Hepatocyte (in vitro differentiated cells): ENCODE measurements around the gene CCDC28B. TPM values are rescaled to one million over a fixed set of nuclear protein-coding genes. Genes with fewer than 3 reads are reported as not detected.
A peak's percentile ranks its signal among the peaks of the same experiment; 100 is the strongest.

ENCODE experiments used
- DNase-seq: peaks from one replicate; pipeline ENCODE4 v3.0.0-alpha.2; 2016; ENCODE audit warnings: low spot score
- H2AFZ ChIP-seq: fragments of 200-600 bp; sonication (generic); 2 replicates; pipeline ENCODE4 v1.6.0; 2016; ENCODE audit warnings: antibody characterized with exemption, mild to moderate bottlenecking
- H3K27ac ChIP-seq: fragments of 200-600 bp; sonication (generic); 2 replicates; pipeline ENCODE4 v1.5.1; 2016; ENCODE audit warnings: mild to moderate bottlenecking
- H3K27me3 ChIP-seq: fragments of 200-600 bp; sonication (generic); 2 replicates; pipeline ENCODE4 v1.6.1; 2016
- H3K36me3 ChIP-seq: fragments of 200-600 bp; sonication (generic); replicated peaks from 2 replicates; pipeline ENCODE4 v1.5.1; 2016; ENCODE audit warnings: low read depth; ENCODE audit not compliant: insufficient read depth
- H3K4me1 ChIP-seq: fragments of 200-600 bp; sonication (generic); 2 replicates; pipeline ENCODE4 v1.5.1; 2016; ENCODE audit warnings: mild to moderate bottlenecking, moderate library complexity; ENCODE audit not compliant: insufficient read depth
- H3K4me2 ChIP-seq: fragments of 200-600 bp; sonication (generic); 2 replicates; pipeline ENCODE4 v1.6.0; 2016
- H3K4me3 ChIP-seq: fragments of 200-600 bp; sonication (generic); 2 replicates; pipeline ENCODE4 v1.5.1; 2016; ENCODE audit warnings: mild to moderate bottlenecking
- H3K79me2 ChIP-seq: fragments of 200-600 bp; sonication (generic); 2 replicates; pipeline ENCODE4 v1.6.0; 2017; ENCODE audit warnings: mild to moderate bottlenecking
- H3K9me2 ChIP-seq: fragments of 200-600 bp; sonication (generic); replicated peaks from 2 replicates; pipeline ENCODE4 v1.6.0; 2017; ENCODE audit warnings: mild to moderate bottlenecking; ENCODE audit not compliant: insufficient read depth
- H3K9me3 ChIP-seq: fragments of 200-600 bp; sonication (generic); 2 replicates; pipeline ENCODE4 v1.5.1; 2016; ENCODE audit warnings: low read depth, mild to moderate bottlenecking
- H4K20me1 ChIP-seq: fragments of 200-600 bp; sonication (generic); 2 replicates; pipeline ENCODE4 v1.6.0; 2016; ENCODE audit warnings: mild to moderate bottlenecking; ENCODE audit not compliant: insufficient read depth, poor library complexity, severe bottlenecking
- EZH2 ChIP-seq: fragments of 200-600 bp; sonication (generic); IDR thresholded peaks from 2 replicates; pipeline ENCODE4 v1.6.1; 2016; ENCODE audit warnings: antibody characterized with exemption, mild to moderate bottlenecking, borderline replicate concordance
- EZH2phosphoT487 ChIP-seq: fragments of 200-600 bp; sonication (generic); IDR thresholded peaks from one replicate; pipeline ENCODE4 v1.6.1; 2018; ENCODE audit warnings: antibody characterized with exemption, mild to moderate bottlenecking, low read depth, moderate library complexity; ENCODE audit not compliant: unreplicated experiment, severe bottlenecking
- WGBS: methylation state at CpG from one replicate; pipeline ENCODE4 v1.1.6; 2016; ENCODE audit warnings: low lambda C conversion rate; ENCODE audit errors: missing lambda C conversion rate; 5-methylcytosine and 5-hydroxymethylcytosine counted together
- polyA plus RNA-seq: library from polyadenylated mRNA; unstranded; fragments of >200 nt; fragmentation: Nextera tagmentation; extraction: Ambion mirVana; gene quantifications from 2 replicates; pipeline ENCODE4 v1.2.1, GENCODE V29; 2016
- total RNA-seq: library from RNA; depleted of rRNA; stranded (reverse); fragments of >200 nt; gene quantifications from 2 replicates; pipeline ENCODE4 v1.2.3, GENCODE V29; 2014
- TF ChIP-seq, protein P1 (sequence below): fragments of 200-600 bp; sonication (generic); IDR thresholded peaks from 2 replicates; pipeline ENCODE4 v1.5.1; 2016; ENCODE audit warnings: antibody characterized with exemption, mild to moderate bottlenecking; ENCODE audit not compliant: poor library complexity

The CCDC28B gene
- total and polyA plus RNA-seq, 2 experiments from 2014 or later: 15.8 to 29.5 TPM

DNA sequence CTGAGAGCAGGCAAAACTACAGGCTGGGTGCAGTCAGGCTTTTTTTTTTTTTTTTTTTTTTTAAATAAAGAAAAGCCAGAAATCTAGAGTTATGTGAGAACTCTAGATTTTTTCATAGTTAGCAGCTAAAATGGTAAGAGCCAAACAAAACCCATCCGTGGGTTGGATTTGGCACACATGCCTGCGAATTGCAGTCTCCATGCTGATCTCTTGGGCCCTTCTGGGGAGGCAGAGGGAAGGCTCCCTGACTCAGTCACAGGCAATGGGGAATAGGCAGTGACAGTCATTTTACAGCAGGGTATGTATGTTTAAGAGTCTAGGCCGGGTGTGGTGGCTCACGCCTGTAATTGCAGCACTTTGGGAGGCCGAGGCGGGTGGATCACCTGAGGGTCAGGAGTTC lies 18.3 kb upstream of the CCDC28B start:
- WGBS: 96% methylated on average over 6 of the region's 6 CpGs

DNA sequence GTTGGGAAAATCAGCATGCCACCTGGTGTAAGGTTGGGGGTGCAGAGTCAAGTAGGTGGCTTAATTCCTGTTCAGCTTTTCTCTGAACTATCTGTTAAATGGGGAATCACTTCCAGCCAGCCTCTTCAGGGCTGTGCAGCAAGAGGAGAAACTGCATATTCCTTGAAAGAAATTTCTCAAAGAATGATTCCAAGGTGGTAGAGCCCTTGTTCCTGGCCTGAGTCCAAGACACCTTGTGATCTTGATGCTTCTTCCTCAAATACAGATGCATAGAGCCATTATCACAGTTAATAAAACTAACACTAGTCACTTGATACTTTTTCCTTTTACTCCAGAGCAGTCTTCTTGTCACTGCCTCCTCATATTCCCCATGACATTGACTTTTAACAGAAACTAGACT lies 15.7 kb upstream of the CCDC28B start:
- H3K4me2 ChIP-seq: no peak overlapping the region
- H4K20me1 ChIP-seq: peaks cover 47% of the 10 kb centered on the region
- peaks cover 24% of the 10 kb centered on the region for H3K4me1 ChIP-seq
- peaks cover 8% of the 10 kb centered on the region for H3K36me3 ChIP-seq
- peaks cover 75% of the 10 kb centered on the region for H3K79me2 ChIP-seq
- no peak overlapping the region for H3K27ac ChIP-seq
- H3K9me2 ChIP-seq: no peaks in the 10 kb centered on the region
- H3K27me3 ChIP-seq: no peaks in the 10 kb centered on the region
- TF ChIP-seq, protein P1, sequence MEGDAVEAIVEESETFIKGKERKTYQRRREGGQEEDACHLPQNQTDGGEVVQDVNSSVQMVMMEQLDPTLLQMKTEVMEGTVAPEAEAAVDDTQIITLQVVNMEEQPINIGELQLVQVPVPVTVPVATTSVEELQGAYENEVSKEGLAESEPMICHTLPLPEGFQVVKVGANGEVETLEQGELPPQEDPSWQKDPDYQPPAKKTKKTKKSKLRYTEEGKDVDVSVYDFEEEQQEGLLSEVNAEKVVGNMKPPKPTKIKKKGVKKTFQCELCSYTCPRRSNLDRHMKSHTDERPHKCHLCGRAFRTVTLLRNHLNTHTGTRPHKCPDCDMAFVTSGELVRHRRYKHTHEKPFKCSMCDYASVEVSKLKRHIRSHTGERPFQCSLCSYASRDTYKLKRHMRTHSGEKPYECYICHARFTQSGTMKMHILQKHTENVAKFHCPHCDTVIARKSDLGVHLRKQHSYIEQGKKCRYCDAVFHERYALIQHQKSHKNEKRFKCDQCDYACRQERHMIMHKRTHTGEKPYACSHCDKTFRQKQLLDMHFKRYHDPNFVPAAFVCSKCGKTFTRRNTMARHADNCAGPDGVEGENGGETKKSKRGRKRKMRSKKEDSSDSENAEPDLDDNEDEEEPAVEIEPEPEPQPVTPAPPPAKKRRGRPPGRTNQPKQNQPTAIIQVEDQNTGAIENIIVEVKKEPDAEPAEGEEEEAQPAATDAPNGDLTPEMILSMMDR: no peak
- TF ChIP-seq EZH2phosphoT487 (no peak), EZH2 (no peak)
- no peaks in the 10 kb centered on the region for H3K9me3 ChIP-seq
- H2AFZ ChIP-seq: no peak overlapping the region
- H3K4me3 ChIP-seq: no peak overlapping the region
- DNase-seq: no peak

More for the DNA sequence above, 18.3 kb upstream of the CCDC28B start:
- Histone ChIP-seq H3K9me2 (no peaks in the 10 kb centered on the region), H3K9me3 (no peaks in the 10 kb centered on the region), H3K36me3 (peaks cover 8% of the 10 kb centered on the region), H3K27ac (no peak overlapping the region), H3K4me3 (no peak overlapping the region), H4K20me1 (peaks cover 40% of the 10 kb centered on the region), H3K27me3 (no peaks in the 10 kb centered on the region), H3K79me2 (peaks cover 68% of the 10 kb centered on the region), H3K4me1 (peaks cover 32% of the 10 kb centered on the region), H2AFZ (no peak overlapping the region), H3K4me2 (peak overlapping the region; percentile 98)
- TF ChIP-seq EZH2 (no peak), EZH2phosphoT487 (no peak)
- TF ChIP-seq, protein P1: no peak
- DNase-seq: no peak

DNA sequence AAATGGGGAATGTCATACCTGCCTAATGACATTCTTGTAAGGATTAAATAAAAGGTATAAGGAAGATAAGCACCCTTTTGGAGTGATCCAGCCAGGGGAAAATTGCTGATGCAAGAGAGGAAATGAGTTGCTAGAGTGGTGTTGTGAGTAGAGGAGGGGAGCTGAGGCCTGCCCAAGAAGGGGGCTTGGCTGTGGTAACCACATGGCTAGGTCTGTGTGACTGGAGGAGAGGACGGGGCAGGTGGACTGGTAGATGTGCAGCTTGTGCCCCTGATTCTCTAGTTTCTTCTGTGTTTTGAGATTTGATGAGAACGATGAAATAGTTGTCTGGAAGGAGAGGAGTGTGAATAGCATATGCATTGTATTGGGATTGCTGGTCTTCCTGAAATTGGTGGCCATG lies 14.3 kb upstream of the CCDC28B start:
- H4K20me1 ChIP-seq: peaks cover 45% of the 10 kb centered on the region
- peaks cover 20% of the 10 kb centered on the region for H3K4me1 ChIP-seq
- WGBS: 100% methylated on average over 2 of the region's 2 CpGs
- H3K9me3 ChIP-seq: no peaks in the 10 kb centered on the region
- TF ChIP-seq, protein P1: no peak
- no peak for TF ChIP-seq EZH2phosphoT487
- TF ChIP-seq EZH2: no peak
- DNase-seq: no peak
- H3K9me2 ChIP-seq: no peaks in the 10 kb centered on the region
- no peak overlapping the region for H2AFZ ChIP-seq
- no peak overlapping the region for H3K4me2 ChIP-seq
- H3K27ac ChIP-seq: no peak overlapping the region
- H3K79me2 ChIP-seq: peaks cover 65% of the 10 kb centered on the region
- no peak overlapping the region for H3K4me3 ChIP-seq
- H3K27me3 ChIP-seq: no peaks in the 10 kb centered on the region
- H3K36me3 ChIP-seq: peaks cover 7% of the 10 kb centered on the region

DNA sequence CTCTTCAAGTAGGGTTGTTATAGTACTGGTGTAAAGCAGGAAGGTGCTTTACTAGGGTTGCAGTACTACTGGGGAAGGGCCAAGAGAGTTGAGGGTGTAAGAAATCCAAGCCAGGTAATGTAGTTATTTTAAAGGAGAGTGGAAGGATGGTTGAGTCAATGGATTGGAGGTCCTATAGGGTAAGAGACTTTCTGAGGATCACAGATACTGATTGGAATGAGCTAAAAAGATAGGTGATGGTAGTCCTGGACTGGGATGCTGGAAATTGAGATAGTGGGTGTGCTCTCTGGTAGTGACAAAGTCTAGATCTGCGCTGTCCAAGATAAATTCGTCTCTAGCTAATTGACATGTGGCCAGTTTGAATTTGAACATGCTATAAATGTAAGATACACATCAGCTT lies 13.9 kb upstream of the CCDC28B start:
- Histone ChIP-seq H2AFZ (no peak overlapping the region), H3K9me3 (no peaks in the 10 kb centered on the region), H3K4me2 (no peak overlapping the region), H3K36me3 (peaks cover 4% of the 10 kb centered on the region), H3K4me3 (no peak overlapping the region), H4K20me1 (peaks cover 41% of the 10 kb centered on the region), H3K79me2 (peaks cover 61% of the 10 kb centered on the region), H3K4me1 (peaks cover 15% of the 10 kb centered on the region), H3K27me3 (no peaks in the 10 kb centered on the region), H3K27ac (no peak overlapping the region), H3K9me2 (no peaks in the 10 kb centered on the region)
- WGBS: 92% methylated on average over 2 of the region's 2 CpGs
- DNase-seq: no peak
- TF ChIP-seq, protein P1: no peak
- no peak for TF ChIP-seq EZH2phosphoT487
- no peak for TF ChIP-seq EZH2
